ENCODE results near the gene USP2.

- TF ChIP-seq CTCF (IDR thresholded peaks at IDR 0.05; ENCODE audit: borderline replicate concordance, extremely low read depth, low read length, poor library complexity, severe bottlenecking) (no peak), EZH2 (IDR thresholded peaks at IDR 0.05; ENCODE audit: borderline replicate concordance, low read depth, low read length, severe bottlenecking) (no peak)
These were observed 39.1 kb upstream of the USP2 start for GRCh38 chr11:119420631-119421030.
